NCI-H2107 treated with DMSO at 0.1 percent for 48 hours (cell line): ENCODE measurements around the gene ERVH48-1.
"Not testable (repeated sequence)": the region's sequence is repeated elsewhere in the genome, so short reads cannot be mapped to it uniquely, and the experiment has no call there.

Source experiments
- DNase-seq: peaks from one replicate; lab custom pipeline; 2025; ENCODE audit not compliant: unreplicated experiment; lab: John Stamatoyannopoulos, UW

Gene ERVH48-1

DNA sequence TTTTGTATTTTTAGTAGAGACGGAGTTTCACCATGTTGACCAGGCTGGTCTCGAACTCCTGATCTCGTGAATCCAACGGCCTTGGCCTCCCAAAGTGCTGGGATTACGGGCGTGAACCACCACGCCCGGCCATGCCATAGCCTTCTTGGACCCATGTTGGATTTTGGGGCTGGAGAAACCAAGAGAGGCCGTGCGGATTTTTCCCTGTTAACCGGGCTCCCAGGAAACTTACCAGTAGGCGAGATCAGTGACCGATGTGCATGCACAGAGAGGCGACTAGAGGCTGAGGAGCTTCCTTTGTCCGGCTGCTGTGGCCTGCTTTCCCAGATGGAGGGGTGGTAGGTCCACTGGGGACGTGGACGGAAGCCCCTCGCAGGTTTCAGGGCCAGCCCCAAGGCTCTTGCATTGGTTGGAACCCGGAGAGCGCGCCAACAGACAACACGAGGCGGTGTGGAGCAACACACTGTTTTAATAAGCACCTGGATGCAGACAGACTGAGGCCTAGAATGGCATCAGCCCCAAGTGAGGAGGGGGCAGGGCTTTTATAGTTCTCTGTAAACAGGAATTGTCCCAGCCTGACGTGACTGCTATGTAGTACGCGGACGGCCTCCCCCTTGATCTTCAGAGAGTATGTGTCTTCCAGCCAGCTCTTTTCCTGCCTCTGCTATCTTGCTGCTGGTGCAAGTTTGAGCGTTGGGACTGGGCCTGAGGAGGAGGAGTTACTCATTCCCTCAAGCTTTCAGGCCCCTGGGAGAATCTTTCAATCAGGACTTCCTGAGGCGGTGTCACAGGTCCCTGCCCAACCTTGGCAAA lies at the start of gene ERVH48-1:
Gene ERVH48-1, minus strand, starts transcription at position 517 of the 813 bp plus-strand sequence. CDS start 6,624 bp downstream, outside the sequence.
- DNase-seq: no peak

DNA sequence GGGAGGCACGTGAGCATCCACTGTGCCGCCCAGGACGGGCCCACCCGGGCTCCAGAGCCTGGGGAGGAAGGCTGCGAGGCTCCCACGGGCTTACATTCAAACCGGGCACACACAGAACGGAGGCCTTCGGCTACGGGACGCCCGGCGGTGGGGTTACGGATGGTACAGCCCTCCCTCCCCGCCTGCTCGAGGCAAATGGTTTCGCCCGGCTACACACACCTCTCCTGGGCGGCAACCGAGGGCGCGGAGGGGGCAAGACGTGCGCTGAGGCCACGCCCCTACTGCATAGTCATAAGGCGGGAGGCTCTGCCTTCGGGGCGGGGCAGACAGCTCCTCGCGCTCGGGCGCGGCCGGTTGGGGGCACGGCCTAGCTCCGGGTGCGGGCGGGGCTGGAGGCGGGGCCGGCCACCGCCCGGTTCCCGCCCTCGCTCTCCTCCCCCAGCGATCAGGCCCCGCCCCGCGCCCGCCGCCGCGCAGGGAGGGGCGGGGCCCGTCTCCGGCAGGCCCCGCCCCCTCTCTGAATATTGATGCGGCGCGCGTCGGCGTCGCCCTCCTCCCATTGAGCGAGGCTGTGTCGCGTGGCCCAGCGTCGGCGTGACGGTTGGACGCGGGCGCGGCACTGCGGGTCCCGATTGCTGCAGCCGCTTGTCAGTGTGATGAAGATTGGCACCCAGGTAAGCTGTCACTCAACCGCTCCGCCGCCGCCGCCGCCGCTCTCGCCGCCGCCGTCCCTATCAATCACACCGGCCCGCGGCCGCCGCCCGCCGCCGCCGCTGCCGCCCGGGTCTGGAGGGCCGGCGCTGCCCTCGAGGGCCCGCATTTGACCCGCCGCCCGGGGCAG lies 48.8 kb upstream of the ERVH48-1 start, which contains the start of gene PKNOX1:
Gene PKNOX1, plus strand, starts transcription at position 572 of the 841 bp plus-strand sequence. CDS start 29,820 bp downstream, outside the sequence.
- DNase-seq: peak; percentile 97

DNA sequence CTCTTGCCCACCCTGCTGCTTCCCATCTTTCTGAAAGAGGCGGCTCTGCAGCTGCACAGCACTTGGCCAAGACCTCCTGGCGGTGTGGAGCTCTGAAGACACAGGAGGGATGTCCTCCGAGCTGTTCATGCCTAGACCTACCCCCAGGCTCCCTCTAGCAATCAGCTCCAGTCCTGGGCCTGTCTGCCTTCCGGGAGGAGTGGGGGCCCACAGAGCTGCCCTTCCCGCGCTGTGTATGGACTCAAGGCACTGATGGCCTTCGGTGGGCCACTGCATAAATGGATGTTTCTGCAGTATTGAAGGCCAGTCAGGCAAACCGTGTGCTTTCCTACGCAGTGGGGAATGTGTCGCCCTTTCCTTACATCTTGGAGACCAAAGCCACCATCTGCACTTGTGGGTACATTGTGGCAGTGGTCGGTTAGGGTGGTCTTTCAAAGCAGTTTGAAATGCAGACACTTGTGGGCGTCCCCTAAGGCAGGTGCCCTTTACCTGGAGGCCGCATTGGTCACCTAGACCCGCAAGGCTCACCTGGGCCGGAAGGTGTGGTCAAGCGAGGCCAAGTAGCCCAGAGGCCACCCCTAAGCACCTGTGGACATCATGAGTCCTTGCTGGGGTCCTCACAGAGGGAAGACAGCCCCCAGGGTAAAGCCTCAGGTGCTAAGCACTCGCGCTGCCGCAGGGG lies 48.0 kb upstream of the ERVH48-1 start:
- DNase-seq: no peak

DNA sequence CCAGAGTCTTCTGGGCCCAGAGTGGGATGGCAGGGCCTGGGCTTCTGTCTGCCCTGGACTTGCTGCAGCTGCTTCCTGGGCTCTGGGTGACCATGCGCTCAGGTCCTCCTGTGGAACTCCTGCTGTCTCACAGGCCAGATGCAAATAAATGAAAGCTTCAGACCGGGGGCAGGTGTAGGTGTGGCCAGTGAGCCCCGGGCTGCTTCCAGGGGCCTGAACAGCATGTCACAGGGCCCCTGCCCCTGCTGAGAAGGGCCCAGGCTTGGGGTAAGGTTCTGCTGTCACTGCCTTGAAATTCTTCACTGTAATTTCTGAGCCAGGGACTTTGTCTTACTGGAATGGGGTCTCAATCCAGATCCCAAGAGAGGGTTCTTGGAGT lies 46.5 kb upstream of the ERVH48-1 start:
- no peak for DNase-seq

DNA sequence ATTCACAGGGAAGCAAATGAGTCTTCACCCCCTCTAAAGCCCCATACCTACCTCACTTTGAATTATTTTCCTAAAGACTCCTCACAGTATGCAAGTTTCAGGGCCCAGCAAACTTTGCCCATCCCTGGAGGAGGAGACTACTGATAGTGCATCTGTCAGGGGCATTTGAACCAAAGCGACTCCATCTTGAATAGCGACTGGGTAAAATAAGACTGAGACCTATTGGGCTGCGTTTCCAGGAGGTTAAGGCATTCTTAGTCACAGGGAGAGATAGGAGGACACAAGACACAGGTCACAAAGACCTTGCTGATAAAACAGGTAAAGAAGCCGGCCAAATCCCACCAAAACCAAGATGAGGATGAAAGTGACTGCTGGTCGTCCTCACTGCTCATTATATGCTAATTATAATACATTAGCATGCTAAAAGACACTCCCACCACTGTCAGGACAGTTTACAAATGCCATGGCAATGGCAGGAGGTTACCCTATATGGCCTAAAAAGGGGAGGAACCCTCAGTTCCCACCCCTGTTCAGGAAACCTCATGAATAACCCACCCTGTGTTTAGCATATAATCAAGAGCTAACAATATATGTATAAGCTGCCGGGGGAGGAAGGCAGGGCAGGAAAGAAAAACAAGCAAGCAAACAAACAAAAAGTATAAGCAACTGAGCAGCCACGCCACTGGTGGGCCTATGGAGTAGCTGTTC lies 45.7 kb upstream of the ERVH48-1 start:
- no peak for DNase-seq

DNA sequence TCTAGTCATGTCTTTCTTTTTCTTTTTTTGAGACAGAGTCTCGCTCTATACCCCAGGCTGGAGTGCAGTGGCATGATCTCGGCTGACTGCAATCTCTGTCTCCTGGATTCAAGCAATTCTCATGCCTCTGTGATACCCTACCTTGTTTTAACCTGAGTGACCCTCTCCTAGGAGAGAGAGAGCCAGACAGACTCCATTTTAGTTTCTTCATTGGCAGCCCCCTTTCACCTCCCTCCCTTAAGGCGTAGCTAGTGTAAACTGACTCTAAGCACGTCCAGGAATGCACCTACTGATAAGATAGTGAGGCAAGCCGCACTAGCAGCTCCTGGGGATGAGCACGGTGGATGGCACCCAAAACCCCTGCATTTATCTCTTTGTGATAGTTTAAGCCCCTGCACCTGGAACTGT lies 43.8 kb upstream of the ERVH48-1 start:
- no peak for DNase-seq

DNA sequence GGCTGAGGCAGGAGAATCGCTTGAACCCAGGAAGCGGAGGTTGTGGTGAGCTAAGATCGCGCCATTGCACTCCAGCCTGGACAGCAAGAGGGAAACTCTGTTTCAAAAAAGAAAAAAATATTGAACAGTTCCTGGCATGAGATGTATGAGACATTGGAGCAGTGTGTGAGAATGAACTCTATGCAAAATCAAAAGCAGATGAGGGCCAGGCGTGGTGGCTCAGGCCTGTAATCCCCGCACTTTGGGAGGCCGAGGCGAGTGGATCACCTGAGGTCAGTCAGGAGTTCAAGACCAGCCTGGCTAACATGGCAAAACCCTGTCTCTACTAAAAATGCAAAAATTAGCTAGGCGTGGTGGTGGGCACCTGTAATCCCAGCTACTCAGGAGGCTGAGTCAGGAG lies 42.2 kb upstream of the ERVH48-1 start:
- DNase-seq: not testable (repeated sequence)

DNA sequence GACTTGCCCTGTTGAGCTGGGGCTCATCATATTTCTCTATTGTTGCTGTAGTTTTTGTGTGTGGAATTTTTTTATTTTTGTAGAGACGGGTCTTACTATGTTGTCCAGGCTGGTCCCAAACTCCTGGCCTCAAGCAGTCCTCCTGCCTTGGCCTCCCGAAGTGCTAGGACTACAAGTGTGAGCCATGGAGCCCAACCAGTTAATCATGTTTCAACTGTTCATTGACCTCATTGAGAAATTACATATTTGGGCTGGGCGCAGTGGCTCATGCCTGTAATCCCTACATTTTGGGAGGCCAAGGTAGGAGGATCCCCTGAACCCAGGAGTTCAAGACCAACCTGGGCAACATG lies 39.8 kb upstream of the ERVH48-1 start:
- no peak for DNase-seq

DNA sequence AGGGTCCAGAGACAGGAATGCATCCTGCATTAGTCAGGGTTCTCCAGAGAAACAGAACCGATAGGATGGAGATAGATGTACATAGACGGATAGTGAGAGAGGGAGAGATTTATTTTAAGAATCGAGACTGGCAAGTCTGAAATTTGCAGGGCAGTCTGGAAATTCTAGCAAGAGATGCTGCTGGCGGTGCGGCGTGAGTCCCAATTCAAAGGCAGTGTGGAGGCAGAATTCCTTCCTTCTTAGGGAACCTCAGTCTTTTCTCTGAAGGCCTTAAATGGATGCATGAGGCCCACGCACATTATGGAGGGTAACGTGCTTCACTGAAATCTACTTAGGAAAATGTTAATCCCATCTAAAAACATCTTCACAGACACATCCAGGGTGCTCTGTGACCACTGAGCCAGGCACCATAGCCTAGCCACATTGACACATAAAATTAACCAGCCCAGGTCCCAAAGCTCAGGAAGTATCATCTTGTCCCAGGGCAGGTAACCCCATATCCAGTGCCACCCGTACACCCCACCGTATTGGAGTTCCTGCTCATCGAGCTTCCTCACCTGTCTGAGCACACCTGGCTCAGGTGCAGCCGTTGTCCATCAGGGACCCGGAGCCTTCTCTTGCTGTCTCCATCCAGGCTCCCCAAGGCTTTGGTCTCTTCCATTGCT lies 39.2 kb upstream of the ERVH48-1 start:
- DNase-seq: no peak

DNA sequence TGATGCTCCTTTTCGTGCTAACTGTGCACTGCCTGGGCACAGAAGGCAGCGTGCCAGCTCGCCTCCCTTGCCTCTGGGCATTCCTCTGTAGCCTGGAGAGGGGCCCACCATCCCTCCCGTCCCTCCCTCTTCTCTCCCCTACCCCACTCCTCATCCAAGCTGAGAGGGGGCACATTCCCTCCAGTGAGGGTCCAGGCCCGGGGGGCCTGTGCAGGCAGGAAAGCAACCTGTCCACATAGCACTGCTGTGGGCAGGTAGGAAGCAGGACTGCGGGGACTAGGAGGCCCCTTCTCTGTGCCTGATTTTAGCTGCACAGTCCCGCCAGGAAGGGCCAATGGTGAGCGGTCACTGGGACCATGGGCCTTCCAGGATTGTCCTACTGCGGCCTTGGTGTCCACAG lies 38.7 kb upstream of the ERVH48-1 start:
- DNase-seq: no peak

DNA sequence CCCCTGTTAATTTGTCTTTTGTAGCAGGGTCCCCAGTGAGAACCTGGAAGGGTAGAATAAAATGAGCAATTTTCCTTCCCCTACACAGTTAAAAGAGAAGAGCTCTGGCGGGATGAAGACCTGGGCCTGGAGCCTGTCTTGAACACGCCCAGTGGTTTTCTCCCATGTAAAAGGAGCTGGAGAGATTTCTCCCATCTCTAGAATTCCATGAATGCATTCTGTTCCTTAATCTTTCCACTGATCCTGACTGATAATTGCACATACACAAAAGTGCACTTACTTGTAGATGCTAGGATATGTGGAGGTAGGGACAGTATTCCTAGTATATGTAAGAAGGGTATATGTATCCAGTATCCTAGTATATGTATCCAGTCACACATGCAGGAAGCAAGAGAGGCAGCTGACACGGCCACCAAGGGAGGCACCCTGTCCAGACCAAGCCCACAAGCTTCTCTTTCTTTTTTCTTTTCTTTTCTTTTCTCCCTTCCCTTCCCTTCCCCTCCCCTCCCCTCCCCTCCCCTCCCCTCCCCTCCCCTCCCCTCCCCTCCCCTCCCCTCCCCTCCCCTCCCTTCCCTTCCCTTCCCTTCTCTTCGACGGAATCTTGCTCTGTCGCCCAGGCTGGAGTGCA lies 37.1 kb upstream of the ERVH48-1 start:
- no peak for DNase-seq

DNA sequence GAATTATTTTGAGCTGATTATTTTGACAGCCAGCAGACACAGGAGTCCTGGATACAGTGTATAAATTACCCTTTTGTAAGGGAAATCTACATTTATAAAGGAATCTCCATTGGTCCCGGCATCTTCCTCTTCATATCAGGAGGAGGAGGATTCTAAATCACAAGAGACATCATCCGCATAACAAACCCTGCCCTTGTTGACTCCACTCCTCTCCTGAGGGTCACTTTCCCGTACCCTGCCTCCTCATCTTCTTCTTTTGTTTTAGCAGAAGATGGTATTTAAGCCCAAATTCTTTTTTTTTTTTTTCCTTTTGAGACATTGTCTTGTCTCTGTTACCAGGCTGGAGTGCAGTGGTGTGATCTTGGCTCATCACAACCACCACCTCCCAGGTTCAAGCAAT lies 34.3 kb upstream of the ERVH48-1 start:
- no peak for DNase-seq

DNA sequence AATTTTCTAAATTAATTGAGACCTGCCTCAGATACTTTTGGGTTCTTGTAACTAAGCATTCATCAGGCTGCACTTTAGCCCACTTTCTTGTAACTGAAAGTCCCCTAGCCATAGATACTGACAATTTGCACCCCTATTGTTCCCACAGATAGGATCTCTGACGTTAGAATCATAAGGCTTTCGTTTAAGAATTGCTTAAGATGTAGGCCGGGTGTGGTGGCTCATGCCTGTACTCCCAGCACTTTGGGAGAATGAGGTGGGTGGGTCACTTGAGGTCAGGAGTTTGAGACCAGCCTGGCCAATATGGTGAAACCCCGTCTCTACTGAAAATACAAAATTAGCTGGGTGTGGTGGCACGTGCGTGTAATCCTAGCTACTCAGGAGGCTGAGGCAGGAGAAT lies 32.7 kb upstream of the ERVH48-1 start:
- DNase-seq: not testable (repeated sequence)

DNA sequence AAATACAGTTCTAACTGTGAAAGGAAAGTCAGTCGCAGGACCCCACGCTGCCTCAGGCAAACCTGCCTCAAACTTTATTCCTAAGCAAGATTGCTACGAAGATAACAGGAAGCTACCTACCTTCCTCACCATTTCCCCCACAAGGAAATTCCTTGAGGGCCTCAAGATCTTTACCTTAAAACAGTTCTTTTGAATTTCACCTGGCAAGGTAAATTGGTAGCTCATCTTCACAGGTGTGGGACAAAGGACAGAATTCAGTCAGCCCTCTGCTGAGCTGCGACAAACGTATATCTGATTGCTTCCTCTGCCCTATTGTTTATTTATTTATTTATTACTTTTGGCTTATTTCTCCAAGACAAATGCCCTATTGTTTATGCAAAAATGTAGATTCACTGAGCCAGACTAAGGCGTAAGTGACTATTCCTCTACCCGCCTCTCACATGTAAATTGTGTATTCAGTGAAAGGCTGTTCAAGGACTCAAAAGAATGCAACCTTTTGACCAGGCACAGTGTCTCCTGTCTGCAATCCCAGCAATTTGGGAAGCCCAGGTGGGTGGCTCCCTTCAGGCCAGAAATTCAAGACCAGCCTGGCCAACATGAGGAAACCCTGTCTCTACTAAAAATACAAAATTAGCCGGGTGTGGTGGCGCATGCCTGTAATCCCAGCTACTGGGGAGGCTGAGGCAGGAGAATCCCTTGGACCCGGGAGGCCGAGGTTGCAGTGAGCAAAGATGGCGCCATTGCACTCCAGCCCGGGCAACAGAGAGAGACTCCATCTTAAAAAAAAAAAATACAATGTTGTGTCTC lies 31.6 kb upstream of the ERVH48-1 start:
- DNase-seq: no peak

DNA sequence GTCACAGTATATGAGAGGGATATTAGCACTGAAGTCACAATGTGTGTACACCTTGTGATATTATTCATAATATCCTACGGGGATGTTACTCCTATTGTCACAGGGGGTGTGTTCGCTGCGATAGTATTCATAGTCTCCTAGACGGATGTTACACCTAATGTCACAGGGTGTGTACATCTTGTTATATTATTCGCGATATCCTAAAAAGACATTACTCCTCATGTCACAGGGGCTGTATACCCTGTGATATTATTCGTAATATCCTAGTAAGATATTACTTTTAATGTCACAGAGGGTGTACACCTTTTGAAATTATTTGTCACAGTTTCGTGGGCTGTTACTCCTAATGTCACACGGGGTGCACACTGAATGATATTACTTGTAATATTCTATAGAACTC lies 25.8 kb upstream of the ERVH48-1 start:
- DNase-seq: not testable (repeated sequence)

DNA sequence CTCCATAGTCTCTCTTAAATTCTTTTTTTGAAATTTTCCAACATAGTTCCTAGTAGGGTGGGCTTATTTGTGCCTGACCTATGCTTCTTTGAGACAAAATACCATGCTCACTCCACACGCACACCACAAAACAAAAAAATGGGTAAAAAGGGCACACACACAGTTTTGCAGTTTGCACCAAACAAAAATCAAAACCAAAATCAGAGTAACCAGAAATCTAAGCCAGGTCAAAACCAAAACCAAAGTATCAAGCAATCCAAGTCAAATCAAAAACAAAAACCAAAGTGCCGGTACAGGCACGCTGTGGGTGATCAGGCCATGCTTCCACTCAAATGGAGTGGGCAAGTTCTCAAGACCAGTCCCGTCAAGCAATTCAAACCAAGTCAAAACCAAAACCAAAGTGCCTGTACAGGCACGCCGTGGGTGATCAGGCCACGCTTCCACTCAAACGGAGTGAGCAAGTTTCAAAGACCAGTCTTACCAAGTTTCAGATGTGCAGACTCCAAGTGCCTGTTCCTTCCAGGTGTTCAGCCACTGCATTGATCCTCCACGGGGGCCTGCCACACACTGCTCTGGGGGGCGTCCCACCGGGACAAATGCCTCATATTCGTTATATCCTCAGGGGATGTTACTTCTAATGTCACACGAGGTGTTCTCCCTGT lies 23.8 kb upstream of the ERVH48-1 start:
- DNase-seq: not testable (repeated sequence)

DNA sequence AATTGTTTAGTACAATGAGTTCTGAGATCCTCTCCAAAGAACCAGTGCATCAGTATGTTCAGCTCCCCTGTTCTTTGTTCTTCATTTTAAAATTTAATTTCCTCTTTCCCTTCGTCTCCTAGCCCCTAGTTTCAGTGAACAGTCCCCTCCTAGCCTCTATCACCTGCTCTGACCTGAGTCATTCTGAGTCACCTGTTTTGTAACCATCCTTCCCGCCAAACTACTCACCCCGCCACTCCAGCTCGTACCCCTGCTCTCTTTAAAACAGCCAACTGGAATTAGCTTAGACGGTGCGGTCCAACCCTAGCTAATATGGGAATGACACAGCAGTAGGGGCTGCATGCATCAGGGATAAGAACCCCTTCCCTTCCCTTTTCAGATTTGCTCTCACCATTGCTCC lies 16.8 kb upstream of the ERVH48-1 start:
- no peak for DNase-seq

DNA sequence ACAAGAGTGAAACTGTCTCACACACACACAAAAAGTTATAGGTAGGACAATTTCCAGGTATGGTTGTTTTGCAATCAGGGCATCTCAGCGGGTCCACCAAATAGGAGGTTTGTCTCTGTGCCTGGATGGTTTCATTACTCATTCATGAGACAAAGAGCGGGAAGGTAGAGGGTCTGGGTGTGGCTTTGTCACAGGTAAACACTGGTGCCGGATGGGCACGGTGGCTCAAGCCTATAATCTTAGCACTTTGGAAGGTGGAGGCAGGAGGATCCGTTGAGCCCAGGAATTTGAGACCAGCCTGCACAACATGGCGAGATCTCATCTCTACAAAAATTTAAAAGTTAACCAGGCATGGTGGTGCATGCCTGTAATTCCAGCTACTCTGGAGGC lies 16.3 kb upstream of the ERVH48-1 start:
- no peak for DNase-seq
